Osteocyte (in vitro differentiated cells): ENCODE data around the gene VAV3. TPM values are rescaled to one million over a fixed set of nuclear protein-coding genes. Genes with fewer than 3 reads are reported as not detected.

Experiments used
- DNase-seq: peaks from one replicate; pipeline ENCODE4 v3.0.0; 2021; ENCODE audit warnings: mixed read lengths; ENCODE audit not compliant: unreplicated experiment; ENCODE audit errors: extremely low spot score
- H3K27ac Mint-ChIP-seq: one replicate; pipeline ENCODE4 v1.8.0; 2021; ENCODE audit warnings: mild to moderate bottlenecking, mixed read lengths; ENCODE audit not compliant: unreplicated experiment
- H3K27me3 Mint-ChIP-seq: one replicate; pipeline ENCODE4 v1.8.0; 2021; ENCODE audit warnings: mixed read lengths; ENCODE audit not compliant: unreplicated experiment
- H3K36me3 Mint-ChIP-seq: one replicate; pipeline ENCODE4 v1.8.0; 2021; ENCODE audit warnings: mixed read lengths; ENCODE audit not compliant: unreplicated experiment
- H3K4me1 Mint-ChIP-seq: one replicate; pipeline ENCODE4 v1.8.0; 2021; ENCODE audit warnings: mixed read lengths; ENCODE audit not compliant: unreplicated experiment
- H3K4me3 Mint-ChIP-seq: one replicate; pipeline ENCODE4 v1.8.0; 2021; ENCODE audit warnings: mild to moderate bottlenecking, moderate library complexity, mixed read lengths; ENCODE audit not compliant: unreplicated experiment
- H3K9me3 Mint-ChIP-seq: one replicate; pipeline ENCODE4 v1.8.0; 2021; ENCODE audit warnings: mixed read lengths; ENCODE audit not compliant: unreplicated experiment
- CTCF ChIP-seq: fragments of 200-600 bp; sonication (generic); IDR thresholded peaks from 2 replicates; pipeline ENCODE4 v1.5.0; 2021; ENCODE audit warnings: antibody characterized with exemption, mild to moderate bottlenecking, moderate library complexity
- total RNA-seq: library from RNA; stranded (reverse); gene quantifications from 2 replicates; pipeline ENCODE4 v1.2.1, GENCODE V29; 2021

VAV3 gene
- total RNA-seq, 1 donor from 2014 or later: not detected

- DNase-seq: no peak
- no peak overlapping the region for H3K27ac Mint-ChIP-seq
- no peaks in the 10 kb centered on the region for H3K9me3 Mint-ChIP-seq
- H3K4me3 Mint-ChIP-seq: no peak overlapping the region
- no peaks in the 10 kb centered on the region for H3K36me3 Mint-ChIP-seq
- no peaks in the 10 kb centered on the region for H3K4me1 Mint-ChIP-seq
- no peak for TF ChIP-seq CTCF
- peaks cover 2% of the 10 kb centered on the region for H3K27me3 Mint-ChIP-seq
These were observed 282.5 kb downstream of the VAV3 start for GRCh38 chr1:107682467-107682866.

- no peaks in the 10 kb centered on the region for H3K4me1 Mint-ChIP-seq
- TF ChIP-seq CTCF: no peak
- peaks cover 2% of the 10 kb centered on the region for H3K27me3 Mint-ChIP-seq
- no peak overlapping the region for H3K4me3 Mint-ChIP-seq
- H3K27ac Mint-ChIP-seq: no peak overlapping the region
- no peak for DNase-seq
- H3K9me3 Mint-ChIP-seq: no peaks in the 10 kb centered on the region
- H3K36me3 Mint-ChIP-seq: no peaks in the 10 kb centered on the region
These were observed 283.9 kb downstream of the VAV3 start for GRCh38 chr1:107681001-107681479.

GRCh38 chr1:107680579-107680985 lies 284.4 kb downstream of the VAV3 start:
- H3K9me3 Mint-ChIP-seq: no peaks in the 10 kb centered on the region
- H3K4me3 Mint-ChIP-seq: no peak overlapping the region
- no peak for DNase-seq
- H3K36me3 Mint-ChIP-seq: no peaks in the 10 kb centered on the region
- no peak overlapping the region for H3K27ac Mint-ChIP-seq
- peaks cover 2% of the 10 kb centered on the region for H3K27me3 Mint-ChIP-seq
- H3K4me1 Mint-ChIP-seq: no peaks in the 10 kb centered on the region
- no peak for TF ChIP-seq CTCF

- no peak for TF ChIP-seq CTCF
- Mint-ChIP-seq H3K4me3 (no peak overlapping the region), H3K27me3 (peaks cover 2% of the 10 kb centered on the region), H3K36me3 (no peaks in the 10 kb centered on the region), H3K4me1 (no peaks in the 10 kb centered on the region), H3K9me3 (no peaks in the 10 kb centered on the region), H3K27ac (no peak overlapping the region)
- DNase-seq: no peak
These were observed 285.5 kb downstream of the VAV3 start for GRCh38 chr1:107679411-107679953.

GRCh38 chr1:107678993-107679392 lies 286.0 kb downstream of the VAV3 start:
- TF ChIP-seq CTCF: no peak
- no peaks in the 10 kb centered on the region for H3K4me1 Mint-ChIP-seq
- H3K9me3 Mint-ChIP-seq: no peaks in the 10 kb centered on the region
- H3K36me3 Mint-ChIP-seq: no peaks in the 10 kb centered on the region
- peaks cover 2% of the 10 kb centered on the region for H3K27me3 Mint-ChIP-seq
- no peak for DNase-seq
- no peak overlapping the region for H3K27ac Mint-ChIP-seq
- no peak overlapping the region for H3K4me3 Mint-ChIP-seq
